Heart right ventricle (tissue), 16 donors: ENCODE data around the gene MYEOV. TPM values are rescaled to one million over a fixed set of nuclear protein-coding genes. Genes with fewer than 3 reads are reported as not detected.

ENCODE experiments used
- ATAC-seq, 8 donors: fragments of 200-7000 bp; cut with Tn5 transposase; one replicate each; pipeline ENCODE4 v1.9.1; 2020; ENCODE audit warnings: mild to moderate bottlenecking in 8 of 8, moderate library complexity in 8 of 8, moderate number of reproducible peaks in 1 of 8
- DNase-seq, 2 donors: peaks; one replicate each; pipeline ENCODE4 v3.0.0-alpha.2; 2020
- H3K27ac ChIP-seq, 10 donors: fragments of 200-600 bp; sonication (generic) in 2 of 10; one replicate each; pipeline versions ENCODE4 v1.5.0 to v1.8.0; 2020 to 2022; ENCODE audit warnings: mild to moderate bottlenecking in 3 of 10
- H3K27me3 ChIP-seq, 7 donors: fragments of 200-600 bp; one replicate each; pipeline ENCODE4 v1.8.0; 2021 to 2022; ENCODE audit warnings: mild to moderate bottlenecking in 2 of 7
- H3K36me3 ChIP-seq, 9 donors: fragments of 200-600 bp; sonication (generic) in 1 of 9; one replicate each; pipeline versions ENCODE4 v1.5.0 to v1.8.0; 2020 to 2022; ENCODE audit warnings: mild to moderate bottlenecking in 2 of 9
- H3K4me1 ChIP-seq, 9 donors: fragments of 200-600 bp; sonication (generic) in 1 of 9; one replicate each; pipeline versions ENCODE4 v1.5.0 to v1.8.0; 2020 to 2022; ENCODE audit warnings: mild to moderate bottlenecking in 4 of 9
- H3K4me3 ChIP-seq, 10 donors: fragments of 200-600 bp; sonication (generic) in 2 of 10; one replicate each; pipeline versions ENCODE4 v1.5.0 to v1.8.0; 2020 to 2022; ENCODE audit warnings: mild to moderate bottlenecking in 7 of 10, moderate library complexity in 2 of 10
- H3K9me3 ChIP-seq, 11 donors: fragments of 200-600 bp in 10 of 11; sonication (generic) in 2 of 11; one replicate each; pipeline versions ENCODE4 v1.5.0 to v1.8.0; 2013 to 2022; ENCODE audit warnings: mild to moderate bottlenecking in 2 of 11, control low read depth in 1 of 11, moderate library complexity in 1 of 11
- WGBS, 2 donors: extraction: QIAGEN DNeasy Blood & Tissue Kit; methylation state at CpG; one replicate each; pipeline ENCODE4 v1.1.7; 2013; ENCODE audit warnings: inconsistent platforms in 1 of 2; 5-methylcytosine and 5-hydroxymethylcytosine counted together
- intact Hi-C, 10 donors: fragments of 100-400 bp; cut with DNase I; formaldehyde crosslinking; loops; one replicate each; pipeline versions ENCODE4 v1.11.1 to v1.14.2; 2022
- polyA plus RNA-seq, 2 donors: library from polyadenylated mRNA; stranded (reverse); fragments of 200-250 nt; gene quantifications; one replicate each; pipeline ENCODE4 v1.2.3, GENCODE V29; 2013
- total RNA-seq, 10 donors: library from RNA; stranded (reverse); fragmentation: NEBNext Ultra II Directional in 3 of 10; extraction: Animal tissue kit (Norgen Biotek cat#: 25700) in 3 of 10; gene quantifications; one replicate each; pipeline versions ENCODE4 v1.2.1 to v1.2.4, GENCODE V29; 2021 to 2023
- TF ChIP-seq, protein P1 (sequence below), 9 donors: fragments of 200-600 bp; sonication (generic) in 2 of 9; IDR thresholded peaks; one replicate each; pipeline versions ENCODE4 v1.5.0 to v1.8.0; 2021 to 2022; ENCODE audit warnings: antibody characterized with exemption in 9 of 9, mild to moderate bottlenecking in 5 of 9, moderate library complexity in 1 of 9
- donor health status: Arrhythmogenic right ventricular cardiomyopathy.
- donor health status: ischemic (EF 13 %, LVEDD 7.1; RV severe dilation, severe dysfunction).
- donor health status: healthy with polysubstance abuse.
- donor health status: DM: no; HTN: yes; CAD: no.
- donor health status: DM: no; HTN: no; CAD: no.
- donor health status: ischemic (EF 25% LVEDD 6.9; RV normal size, moderate dysfunction).
- donor health status: ischemic (EF 25% LVEDD 5.7; RV mildly dilated, moderate dysfunction).
- donor health status: healthy.
- donor health status: DM: yes; HTN: yes; CAD: no.
- donor health status: Ischemic cardiomyopathy.
- donor health status: ischemic (EF 35%, LVEDD 5.7; RV mildly dilated, moderate dysfunction).
- donor health status: nonischemic (EF 11% LVEDD 7.7; RV severe dilation, severe dysfunction).
- donor health status: DM: yes; HTN: yes; CAD: no.
- donor health status: PGD.
- donor health status: ischemic (EF 29% LVEDD 5.4; RV normal size, mild dysfunction).
- donor health status: nonischemic (EF 23%, LVEDD 6.1; RV moderate dilation, normal function).

MYEOV gene
- total and polyA plus RNA-seq, 12 donors, result 0.07 TPM; not detected in 11

DNA sequence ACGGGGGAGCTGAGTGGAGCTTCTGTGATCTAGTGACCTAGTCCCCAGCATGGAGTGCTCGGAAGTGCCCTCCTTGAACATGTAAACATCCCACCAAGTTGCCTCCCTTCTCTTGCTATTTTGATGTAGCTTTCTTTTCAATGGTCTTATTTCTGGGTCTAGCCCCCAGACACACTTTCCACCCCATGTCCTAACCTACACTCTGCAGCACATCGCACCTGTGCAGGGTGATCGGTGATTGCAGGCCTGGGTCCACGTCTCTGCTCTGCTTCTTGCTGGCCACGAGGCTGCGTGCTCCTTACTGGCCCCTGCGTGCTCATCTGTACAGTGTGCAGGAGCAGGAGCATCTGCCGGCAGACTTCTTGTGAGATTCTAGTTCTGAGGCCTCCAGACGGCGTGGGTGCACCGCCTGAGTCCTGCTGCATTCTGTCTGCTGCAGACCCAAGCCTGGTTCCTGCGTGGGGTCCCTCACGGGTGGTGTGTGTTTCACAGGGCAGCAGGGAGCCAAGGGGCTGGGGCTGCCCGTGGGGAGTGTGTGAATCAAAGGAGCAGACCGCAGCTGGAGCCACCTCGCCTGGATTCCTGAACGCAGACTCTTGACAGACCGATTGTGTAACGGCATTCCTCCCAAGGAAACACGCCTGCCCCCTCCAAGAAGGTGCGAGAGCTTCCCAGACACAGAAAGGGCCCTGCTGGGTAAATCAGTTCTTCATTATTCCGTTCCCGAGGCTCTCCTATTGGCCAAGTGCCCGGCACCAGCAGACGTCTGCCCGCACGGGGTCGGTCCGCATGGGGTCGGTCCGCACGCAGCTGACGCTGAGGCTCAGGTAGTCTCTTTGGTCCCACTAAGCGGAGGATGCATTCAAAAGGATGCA is 44.4 kb upstream of the MYEOV start:
- H3K27ac ChIP-seq, result no peak overlapping the region
- no peaks in the 10 kb centered on the region for H3K36me3 ChIP-seq
- WGBS, 2 donors, result 68 to 71% methylated on average over 35 of the region's 35 CpGs
- peaks cover 0 to 15% (median 5%) of the 10 kb centered on the region in 11 donors for H3K9me3 ChIP-seq
- no peak overlapping the region for H3K4me3 ChIP-seq
- H3K4me1 ChIP-seq, result peaks cover 0 to 7% (median 0%) of the 10 kb centered on the region in 9 donors
- H3K27me3 ChIP-seq, result peaks cover 0 to 2% (median 0%) of the 10 kb centered on the region in 7 donors
- ATAC-seq (no peak), DNase-seq (no peak)
- intact Hi-C loops, result loop anchor here in 2 of 10 donors (10.0 kb wide), 2 partner anchors 115 to 125 kb away; no protein-coding TSS in a partner anchor
- TF ChIP-seq, protein P1, sequence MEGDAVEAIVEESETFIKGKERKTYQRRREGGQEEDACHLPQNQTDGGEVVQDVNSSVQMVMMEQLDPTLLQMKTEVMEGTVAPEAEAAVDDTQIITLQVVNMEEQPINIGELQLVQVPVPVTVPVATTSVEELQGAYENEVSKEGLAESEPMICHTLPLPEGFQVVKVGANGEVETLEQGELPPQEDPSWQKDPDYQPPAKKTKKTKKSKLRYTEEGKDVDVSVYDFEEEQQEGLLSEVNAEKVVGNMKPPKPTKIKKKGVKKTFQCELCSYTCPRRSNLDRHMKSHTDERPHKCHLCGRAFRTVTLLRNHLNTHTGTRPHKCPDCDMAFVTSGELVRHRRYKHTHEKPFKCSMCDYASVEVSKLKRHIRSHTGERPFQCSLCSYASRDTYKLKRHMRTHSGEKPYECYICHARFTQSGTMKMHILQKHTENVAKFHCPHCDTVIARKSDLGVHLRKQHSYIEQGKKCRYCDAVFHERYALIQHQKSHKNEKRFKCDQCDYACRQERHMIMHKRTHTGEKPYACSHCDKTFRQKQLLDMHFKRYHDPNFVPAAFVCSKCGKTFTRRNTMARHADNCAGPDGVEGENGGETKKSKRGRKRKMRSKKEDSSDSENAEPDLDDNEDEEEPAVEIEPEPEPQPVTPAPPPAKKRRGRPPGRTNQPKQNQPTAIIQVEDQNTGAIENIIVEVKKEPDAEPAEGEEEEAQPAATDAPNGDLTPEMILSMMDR (IDR thresholded peaks at IDR 0.05), result no peak

DNA sequence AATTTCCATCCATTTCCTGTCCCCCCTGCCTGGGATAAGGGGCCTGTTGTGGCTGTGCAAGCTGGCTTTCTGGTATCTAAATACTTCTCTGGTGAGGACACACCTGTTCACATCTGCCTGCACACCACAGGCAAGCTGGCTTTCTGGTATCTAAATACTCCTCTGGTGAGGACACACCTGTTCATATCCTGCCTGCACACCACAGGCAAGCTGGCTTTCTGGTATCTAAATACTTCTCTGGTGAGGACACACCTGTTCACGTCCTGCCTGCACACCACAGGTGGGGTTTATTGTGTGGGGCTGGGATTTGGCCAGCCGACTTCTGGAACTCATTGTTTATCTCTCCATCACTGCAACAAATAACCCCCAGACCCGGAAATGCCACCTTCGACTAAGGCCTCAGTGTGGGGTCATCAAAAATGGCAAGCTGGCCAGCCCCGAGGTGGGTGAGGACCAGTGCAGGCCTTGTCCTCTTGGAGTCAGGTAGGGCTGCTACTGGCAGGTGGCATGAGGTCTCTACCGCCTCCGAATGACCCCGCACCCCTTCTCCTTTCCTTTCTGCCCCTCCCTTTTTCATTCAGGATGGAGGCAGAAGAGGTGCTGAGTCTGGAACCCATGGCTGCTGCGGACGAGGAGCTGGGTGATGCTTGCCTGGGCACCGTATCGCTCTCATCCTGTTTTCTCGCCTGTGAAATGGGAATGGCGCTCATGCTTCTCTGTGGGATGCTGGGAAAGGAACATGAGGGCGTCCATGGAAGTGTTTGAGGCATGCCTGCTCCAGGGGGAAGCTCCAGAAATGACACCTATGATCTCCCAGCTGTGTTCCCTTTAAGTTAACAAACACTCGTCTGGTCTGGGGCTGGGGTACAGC is 43.5 kb upstream of the MYEOV start:
- DNase-seq (no peak), ATAC-seq (no peak)
- Histone ChIP-seq H3K27ac (no peak overlapping the region), H3K4me3 (no peak overlapping the region), H3K36me3 (no peaks in the 10 kb centered on the region), H3K9me3 (peaks cover 0 to 15% (median 5%) of the 10 kb centered on the region in 11 donors), H3K4me1 (peaks cover 0 to 7% (median 0%) of the 10 kb centered on the region in 9 donors), H3K27me3 (peaks cover 0 to 2% (median 0%) of the 10 kb centered on the region in 7 donors)
- TF ChIP-seq, protein P1 (IDR thresholded peaks at IDR 0.05), result no peak
- WGBS, 2 donors, result 87 to 93% methylated on average over 16 of the region's 16 CpGs
- intact Hi-C loops, result loop anchor here in 1 of 10 donors (10.0 kb wide), 1 partner anchor 126 kb away; no protein-coding TSS in a partner anchor

DNA sequence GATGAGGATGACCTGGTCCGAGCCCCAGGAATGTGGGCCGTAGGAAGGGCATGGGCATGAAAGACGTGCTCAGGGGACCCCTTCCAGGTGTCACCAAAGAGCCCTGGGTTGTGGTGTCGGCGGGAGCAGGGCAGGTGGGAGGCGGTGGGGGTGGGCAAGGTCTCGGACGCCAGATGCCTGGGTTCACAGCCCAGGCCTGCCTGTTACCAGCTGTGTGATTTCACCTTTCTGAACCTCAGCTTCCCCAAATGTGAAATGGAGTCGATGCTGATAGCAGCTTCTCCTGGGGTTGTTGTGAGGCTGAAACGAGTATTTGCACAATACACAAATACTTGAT is 42.9 kb upstream of the MYEOV start:
- H3K4me3 ChIP-seq, result no peak overlapping the region

More for the DNA sequence above, 42.9 kb upstream of the MYEOV start:
- Histone ChIP-seq H3K27me3 (peaks cover 0 to 2% (median 0%) of the 10 kb centered on the region in 7 donors), H3K27ac (no peak overlapping the region), H3K36me3 (no peaks in the 10 kb centered on the region), H3K9me3 (peaks cover 0 to 15% (median 5%) of the 10 kb centered on the region in 11 donors), H3K4me1 (peaks cover 0 to 5% (median 0%) of the 10 kb centered on the region in 9 donors)
- intact Hi-C loops, result loop anchor here in 1 of 10 donors (10.0 kb wide), 1 partner anchor 126 kb away; no protein-coding TSS in a partner anchor
- WGBS, 2 donors, result 92% methylated on average over 10 of the region's 10 CpGs
- DNase-seq (no peak), ATAC-seq (no peak)
- TF ChIP-seq, protein P1 (IDR thresholded peaks at IDR 0.05), result no peak
